Activated CD4-positive, CD25-positive, alpha-beta regulatory T cell treated with anti-CD3 and anti-CD28 coated beads, Interleukin-2, amount 50 U/mL, for 72 hours (primary cell): ENCODE results near the gene GFOD1.

Experiments used
- DNase-seq: peaks from one replicate; pipeline ENCODE4 v3.0.0; 2021

GFOD1 gene

DNA sequence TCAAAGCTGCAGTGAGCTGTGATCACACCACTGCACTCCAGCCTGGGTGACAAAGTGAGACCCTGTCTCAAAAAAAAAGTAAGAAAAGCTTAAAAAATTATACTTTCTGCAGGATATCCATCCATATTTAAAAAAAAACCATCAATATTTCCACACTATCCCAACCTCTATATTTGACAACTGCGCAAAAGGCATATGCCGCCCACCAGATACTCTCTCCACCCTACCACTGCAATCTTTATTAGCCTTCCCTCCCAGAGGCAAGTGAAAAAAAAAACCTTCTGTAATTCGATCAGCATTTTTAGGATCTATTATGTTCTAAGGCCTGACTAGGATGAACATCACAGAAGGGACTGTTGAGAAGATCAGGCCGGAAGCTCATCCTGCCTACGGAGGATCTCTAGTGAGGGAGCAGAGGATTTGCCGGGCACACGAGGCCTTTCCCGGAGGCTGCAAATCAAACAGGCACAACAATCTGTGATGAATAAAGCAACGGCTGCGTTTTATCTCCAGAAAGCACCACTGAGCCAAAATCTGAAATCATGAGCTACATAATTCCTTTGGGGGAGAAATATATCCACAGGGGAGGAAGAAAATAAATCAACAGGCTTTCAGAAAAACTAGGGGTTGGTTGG is 65.9 kb downstream of the GFOD1 start:
- DNase-seq: no peak

DNA sequence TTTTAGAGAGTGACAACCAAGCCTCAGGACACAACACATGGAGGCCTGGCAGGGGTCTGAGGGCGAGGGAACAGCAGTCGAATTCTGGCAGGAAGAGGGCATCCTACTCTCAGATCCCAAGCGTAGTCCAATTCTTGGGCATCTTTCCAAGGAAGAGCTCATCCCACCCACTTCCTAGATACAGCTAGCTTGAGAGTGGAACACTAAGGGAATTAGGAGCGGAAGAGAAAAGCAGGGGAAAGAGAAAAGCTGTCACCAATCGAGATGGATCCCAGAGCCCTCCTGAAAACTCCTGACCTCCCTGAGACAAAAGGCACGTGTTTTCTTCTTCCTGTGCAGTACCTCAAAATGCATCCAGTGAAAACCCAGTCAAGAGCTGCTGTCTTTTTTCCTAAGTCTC is 67.1 kb downstream of the GFOD1 start:
- DNase-seq: no peak

DNA sequence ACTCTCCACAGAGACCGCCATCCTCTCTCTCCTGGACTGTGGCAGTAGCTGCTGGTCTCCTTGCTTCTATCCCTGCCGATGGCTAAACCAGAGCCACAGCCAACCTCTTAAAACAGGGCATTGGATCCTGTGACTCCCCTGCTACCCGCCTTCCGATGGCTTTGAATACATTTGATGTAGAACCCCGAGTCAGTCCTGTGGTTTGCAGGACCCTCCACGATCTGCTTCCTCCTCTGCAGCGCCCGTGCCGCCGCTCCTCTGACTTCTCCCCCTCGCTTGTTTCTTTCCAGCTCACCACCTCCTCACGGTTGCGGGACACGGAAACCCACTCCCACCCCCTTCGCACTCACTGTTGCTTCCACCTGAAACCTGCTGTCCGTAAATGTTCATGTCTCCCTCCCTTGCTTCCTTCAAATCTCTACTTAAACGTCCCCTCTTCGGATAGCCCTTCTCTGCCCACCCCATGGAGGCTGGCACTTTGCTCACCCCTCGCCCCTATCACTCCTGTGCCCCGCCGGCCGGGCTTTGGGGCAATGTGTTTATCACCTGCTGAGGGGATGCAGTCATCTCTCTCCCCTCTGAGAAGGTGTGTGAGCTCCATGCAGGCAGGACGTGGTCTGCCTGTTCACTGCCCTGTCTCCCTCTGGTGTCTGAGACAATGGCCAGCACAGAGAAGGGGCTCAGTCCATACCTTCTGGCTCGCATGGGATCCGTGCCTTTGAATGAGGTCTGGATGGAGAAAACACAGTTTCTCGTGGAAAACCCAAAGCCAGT is 67.8 kb downstream of the GFOD1 start:
- DNase-seq: no peak

DNA sequence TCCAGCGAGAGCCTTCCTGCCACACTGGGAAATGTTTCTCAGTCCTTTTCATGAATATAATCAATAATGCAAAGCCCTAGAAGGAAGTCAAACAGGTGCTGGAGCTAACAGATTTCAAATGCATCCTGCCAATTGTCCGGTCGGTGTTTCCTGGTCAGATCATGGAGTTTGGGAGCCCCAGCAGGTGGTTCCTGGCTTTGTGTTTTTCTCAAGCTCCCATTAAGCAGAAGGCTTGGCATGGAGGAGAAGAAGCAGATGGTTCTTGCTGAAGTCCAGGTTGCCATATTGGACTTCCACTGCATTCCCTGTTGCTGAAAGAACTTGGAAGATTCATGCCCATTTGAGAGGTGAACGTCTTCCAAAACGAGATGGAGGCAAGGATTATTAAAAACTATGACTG is 68.6 kb downstream of the GFOD1 start:
- no peak for DNase-seq

DNA sequence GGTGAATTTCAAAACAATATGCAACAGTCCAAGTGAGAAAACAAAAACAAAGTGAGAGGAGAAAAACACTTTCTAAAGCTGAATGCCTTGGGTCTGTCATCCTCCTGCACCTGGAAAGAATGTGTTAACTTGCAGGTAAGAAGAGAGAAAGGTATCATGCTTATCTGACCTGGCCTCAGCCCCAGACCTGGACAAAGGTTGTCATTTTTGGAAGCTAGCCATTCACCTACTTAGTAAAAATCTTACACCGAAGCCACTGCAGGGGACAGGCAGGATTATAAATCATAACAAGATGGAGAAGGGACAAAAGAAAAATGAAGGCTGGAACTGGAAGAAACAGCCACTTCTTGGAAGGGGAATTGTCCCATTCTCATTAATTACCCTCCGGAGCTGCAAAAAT is 69.4 kb downstream of the GFOD1 start:
- no peak for DNase-seq

DNA sequence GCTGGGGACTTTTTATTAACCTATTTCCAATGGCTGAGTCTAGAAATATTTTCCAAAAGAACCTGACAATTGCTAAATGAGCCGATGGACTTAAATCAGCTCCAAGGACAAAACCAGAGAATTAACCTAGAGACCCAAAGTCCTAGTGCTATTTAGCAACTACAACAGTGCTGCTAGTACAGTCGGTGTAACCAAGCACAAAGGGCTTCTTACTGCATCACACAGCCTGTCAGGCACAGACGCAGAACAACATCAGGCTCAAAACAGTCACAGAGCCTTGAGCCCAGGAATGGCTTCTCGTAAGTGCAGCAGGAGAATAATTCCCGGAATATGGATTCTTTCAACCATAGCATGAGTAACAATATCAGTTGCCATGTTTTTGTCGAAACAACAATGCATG is 70.0 kb downstream of the GFOD1 start:
- DNase-seq: no peak

DNA sequence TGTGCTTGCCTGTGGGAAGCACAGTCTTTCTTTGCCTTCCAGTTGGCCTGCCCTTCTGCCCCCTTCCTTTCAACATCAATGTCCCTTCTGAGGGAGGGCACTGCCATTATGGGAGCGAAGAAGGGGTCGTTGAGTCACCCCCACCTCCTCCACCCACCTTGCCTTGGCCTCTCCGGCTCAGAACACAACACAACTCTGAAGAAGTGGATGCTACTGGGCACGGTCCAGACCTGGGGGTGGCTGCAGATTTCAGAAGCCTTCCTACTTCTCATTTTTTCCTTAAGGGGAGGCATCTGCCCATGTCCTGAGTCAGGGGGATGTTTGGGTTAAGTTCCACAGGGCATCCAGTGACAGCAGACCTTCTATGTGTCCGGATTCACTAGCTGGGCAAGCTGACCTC is 72.1 kb downstream of the GFOD1 start:
- no peak for DNase-seq

DNA sequence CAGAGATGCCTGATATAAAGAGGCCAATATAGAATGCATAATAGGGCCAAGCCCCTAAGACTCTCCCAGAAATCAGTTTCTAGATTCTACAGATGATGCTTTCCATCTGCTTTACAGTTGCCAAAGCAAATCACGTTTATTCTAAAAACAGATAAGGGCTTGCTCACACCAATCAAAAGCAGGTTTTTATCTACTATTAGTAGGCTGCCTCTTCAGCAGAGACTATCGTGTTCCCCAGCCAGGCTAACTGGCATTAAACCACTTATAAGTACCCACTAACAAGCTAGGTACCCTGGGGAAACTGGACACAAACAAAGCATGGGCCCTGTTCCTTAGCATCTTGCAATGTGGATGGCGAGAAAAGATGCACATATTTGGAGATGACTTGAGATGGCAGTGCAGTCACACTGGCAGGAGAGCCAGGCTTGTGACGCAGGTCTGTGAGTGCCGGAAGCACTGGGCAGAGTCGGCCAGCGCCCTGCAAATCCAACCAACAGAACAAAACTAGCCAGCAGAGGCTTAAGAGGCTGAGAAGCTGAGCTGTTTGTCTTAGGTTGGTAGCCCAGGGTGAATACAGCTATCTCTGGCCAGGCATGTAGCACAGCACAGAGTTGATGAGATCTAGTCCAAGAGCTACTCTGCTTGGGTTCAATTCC is 73.4 kb downstream of the GFOD1 start:
- DNase-seq: no peak

DNA sequence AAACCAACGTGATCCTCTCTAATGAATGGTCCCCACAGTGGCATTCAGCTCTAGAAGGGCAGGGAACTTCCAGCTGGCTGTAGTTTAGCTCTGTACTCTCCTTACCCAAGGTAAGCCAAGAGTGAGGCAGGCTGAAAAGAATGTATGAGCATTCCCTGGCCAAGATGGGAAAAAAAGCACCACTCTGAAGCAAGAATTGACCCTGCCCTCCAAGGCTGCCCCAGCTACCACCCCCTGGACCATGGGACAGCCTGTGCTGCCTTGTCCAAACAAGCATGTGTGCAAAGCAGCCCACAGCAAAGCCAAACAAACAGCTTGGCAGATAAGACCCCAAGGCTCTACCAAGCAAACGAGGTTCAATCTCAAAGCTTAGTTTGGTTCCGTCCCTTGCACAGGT is 73.9 kb downstream of the GFOD1 start:
- no peak for DNase-seq

DNA sequence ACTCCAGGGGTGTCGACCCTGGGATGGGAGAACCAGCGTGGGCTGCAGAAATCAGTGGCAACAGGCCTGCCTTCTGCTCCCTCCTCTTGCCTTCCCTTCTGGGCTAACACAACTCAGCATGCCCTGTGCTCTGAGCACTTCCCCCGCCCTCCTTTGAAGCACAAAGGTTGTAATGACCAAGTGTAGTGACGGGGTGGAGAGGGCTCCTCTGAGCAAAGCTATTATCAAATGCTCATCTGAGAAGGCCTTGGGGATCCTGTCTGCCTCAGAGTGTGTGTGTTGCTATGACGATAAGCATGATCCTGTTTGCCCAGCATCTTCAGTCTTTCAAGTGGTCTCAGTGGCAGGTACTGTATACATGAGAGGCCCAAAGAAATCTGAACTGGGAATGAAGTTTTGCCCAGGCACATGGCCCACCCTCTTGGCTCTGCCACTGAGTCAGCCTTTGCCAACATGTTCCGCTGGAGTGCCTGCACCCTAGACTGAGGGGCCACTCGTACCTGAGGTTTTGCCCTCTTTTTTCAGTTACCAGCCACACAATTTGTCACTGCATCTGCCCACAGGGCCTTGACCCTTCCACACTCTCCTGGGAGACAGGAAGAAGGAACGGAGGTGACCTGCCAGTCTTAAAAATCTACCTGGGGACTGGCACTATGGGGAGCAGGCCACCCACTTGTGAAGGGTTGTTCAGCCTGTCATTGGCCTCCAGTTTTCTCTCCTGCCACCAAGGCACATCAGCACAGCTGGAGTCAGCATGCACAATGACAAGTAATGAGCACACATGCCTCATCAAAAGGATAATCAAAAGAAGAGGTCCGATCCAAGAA is 74.5 kb downstream of the GFOD1 start:
- no peak for DNase-seq

DNA sequence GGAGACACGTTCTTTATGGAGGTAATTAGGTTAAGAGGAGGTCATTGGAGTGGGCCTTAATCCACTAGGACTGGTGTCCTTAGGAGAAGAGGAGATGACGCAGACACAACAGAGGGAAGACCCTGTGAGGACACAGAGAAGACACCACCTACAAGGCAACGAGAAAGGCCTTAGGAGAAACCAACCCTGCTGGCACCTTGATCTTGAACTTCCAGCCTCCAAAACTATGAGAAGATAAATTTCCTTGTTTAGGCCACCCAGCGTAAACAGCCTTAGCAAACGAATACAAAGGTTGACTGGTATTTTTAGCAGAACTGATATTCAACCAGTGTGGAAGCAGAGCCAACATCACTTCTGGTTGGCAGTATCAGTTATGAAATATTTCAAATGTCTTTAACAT is 75.2 kb downstream of the GFOD1 start:
- DNase-seq: no peak

DNA sequence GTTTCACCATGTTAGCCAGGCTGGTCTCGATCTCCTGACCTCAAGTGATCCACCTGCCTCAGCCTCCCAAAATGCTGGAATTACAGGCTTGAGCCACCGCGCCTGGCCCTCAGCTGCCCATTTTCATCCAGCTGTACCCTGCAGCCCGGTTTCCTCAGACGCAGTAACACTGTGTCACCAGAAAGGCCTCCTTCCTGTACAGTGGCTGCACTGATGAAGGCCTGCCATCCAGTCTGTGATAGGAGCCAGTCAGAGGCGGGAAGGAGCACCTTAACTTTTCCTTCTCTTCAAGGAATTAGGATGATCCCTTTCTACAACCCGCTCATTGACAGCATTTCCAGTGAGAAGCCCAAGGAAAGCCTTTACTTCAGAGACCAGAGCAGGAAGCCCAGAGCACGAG is 75.9 kb downstream of the GFOD1 start:
- no peak for DNase-seq

DNA sequence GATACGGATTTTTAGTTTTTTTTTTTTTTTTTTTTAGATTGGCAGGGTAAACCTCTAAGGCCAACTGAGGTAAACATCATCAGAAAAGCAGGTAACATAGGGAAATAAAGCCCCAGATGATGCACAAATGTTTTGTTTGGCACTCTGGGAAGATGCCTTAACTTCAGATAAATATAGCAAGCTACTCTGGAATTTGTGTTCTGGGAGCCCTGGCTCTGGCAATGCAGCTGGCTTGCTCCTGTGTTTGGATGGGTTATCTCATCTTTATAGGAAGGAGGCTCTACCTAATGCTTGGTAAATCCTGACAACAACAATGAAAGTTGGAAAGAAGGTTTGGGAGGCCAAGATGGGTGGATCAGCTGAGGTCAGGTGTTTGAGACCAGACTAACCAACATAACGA is 77.4 kb downstream of the GFOD1 start:
- no peak for DNase-seq

DNA sequence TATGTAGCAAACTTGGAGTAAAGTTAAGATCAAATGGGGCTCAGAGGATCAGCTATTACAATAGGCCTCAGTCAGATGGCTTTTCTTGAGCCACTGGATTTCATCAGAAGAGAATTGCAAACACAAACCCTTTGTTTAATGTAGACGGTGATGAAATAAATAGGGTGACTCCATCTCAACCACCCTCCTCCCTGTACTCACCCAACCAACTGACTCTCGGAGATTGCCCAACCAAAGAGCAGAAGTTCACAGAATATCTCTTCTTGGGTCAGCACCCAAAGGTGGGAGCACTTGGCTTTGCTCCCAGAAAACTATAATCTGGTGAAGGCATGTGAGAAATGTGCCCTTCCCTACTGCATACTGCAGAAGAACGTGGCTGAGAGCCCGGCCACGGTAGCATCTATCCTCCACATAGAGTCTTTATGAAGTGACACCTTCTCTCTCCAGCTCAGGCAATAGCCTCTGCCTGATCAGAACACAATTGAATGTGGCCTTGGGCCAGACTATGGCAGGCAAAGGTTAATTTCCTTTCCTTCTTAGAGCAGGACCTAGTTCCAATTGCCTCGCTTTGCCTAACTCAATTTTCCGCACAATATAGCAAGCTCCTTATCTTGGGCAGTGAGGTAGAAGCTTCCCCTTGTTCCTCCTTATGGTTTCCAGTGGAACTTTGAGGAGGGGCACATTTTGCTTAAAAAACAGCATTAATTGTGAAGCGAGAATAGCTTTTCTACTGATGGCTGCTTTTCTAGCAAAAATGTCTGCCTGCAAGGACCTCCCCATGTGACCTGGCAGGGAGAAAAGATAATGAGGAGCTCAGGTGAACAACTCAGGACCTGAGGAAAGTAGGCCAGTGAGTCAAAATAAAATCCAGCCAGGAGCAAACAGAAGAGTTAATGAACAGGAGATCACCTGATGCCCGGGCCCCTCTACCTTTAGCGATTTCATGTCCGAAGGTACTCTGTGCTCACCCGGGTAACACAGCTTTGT is 79.4 kb downstream of the GFOD1 start:
- no peak for DNase-seq

DNA sequence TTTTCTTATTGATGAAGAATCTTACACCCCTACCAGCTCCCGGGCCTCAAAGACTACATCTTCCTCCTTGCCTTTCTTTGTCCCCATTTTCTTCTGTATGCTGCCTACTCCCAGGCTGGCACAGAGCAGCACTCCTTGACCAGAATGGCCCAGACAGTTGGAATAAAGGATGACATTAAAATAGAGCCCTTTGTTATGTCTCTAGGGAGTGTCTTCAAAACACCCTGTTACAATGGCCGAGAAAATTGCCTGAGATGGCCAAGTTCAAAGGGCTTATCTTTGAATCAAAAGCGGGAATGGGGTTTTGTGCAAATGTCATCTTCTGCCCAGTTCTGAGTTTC is 80.1 kb downstream of the GFOD1 start:
- DNase-seq: no peak

DNA sequence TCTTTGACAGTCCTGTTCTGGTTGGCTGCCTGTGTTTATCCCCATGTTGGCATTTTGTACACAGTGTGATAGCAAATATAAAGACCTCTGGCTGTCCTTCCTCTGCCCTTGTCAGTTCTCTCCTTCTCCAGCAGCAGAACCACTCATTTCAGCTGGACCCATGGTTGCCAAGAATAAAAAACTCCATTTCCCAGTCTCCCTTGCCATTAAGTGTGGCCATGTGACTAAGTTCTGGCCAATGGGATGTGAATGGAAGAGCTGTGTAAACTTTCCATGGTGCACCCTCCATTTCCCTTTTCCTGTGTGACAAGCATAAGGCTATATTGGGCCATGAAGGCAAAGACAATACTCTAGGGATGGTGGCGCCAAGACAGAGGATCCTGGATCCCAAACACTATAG is 80.6 kb downstream of the GFOD1 start:
- DNase-seq: no peak

DNA sequence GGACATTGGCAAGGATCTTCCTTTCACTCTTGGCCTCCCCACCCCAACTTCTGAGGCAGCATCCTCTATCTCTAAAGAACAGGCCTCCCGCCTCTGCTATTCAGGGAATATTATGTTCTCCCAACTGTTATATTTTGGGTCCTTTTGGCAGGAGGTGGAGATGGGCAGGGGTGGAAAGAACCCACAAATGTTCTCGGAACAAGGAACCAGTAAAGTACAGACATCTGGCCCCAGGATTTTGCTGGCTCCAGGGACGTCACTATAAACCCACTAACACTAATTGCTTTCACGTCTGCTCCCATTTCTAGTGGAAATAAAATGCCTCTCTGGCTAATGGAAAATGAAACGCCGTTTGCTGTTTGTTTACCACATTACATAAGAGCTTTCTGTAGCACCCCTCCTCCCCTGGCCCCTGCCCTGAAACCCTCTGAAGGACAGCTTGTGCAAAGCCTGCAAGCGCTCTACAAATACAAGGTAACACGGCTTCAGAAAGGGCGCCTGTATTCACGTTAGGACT is 81.4 kb downstream of the GFOD1 start:
- no peak for DNase-seq

DNA sequence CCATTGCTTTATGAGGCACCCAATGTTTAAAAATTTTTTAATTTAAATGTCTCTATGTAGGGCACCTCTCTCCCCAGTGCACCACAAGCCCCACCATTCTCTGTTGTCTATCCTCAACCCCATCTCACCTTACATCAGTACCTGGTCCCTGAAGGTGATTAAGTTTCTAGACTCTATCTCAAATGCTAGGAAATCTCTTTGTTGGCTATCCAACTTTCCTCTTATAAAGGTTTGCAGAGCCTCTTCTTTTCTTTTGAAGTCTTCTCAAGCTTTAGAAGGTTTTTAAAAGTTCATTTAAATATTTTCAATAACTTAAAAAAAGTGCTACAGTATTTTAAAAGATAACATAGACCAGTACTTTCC is 82.5 kb downstream of the GFOD1 start:
- DNase-seq: no peak

DNA sequence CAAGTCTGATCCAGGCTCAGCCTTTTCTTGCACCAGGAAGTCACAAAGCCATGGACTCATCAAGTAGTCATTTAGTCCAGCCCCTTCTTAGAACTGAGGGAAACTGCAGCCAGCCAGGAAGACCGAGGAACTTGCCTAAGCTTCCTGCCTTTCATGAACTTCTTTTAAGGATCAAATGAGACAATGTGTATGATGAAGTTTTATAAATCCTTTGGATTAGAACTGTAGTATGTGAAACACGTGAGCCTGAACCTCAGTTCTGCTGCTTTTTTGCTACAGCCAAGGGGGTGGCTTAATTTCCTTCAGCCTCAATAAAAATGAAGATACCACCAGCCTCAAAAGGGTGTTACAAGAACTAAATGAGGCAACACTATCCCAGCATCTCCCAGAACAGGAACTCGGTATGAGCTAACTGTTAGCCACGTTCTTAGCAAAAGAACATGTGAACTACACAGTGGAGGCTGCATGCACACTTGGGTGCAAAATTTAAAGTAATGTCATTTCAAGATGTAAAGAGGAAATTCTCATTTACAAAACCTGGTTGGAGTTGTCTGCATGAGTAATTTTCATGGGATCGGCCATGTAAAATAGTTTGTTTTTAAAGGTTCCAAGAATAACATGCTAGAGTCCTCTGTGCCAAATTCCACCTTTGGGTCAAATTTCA is 83.0 kb downstream of the GFOD1 start:
- no peak for DNase-seq

DNA sequence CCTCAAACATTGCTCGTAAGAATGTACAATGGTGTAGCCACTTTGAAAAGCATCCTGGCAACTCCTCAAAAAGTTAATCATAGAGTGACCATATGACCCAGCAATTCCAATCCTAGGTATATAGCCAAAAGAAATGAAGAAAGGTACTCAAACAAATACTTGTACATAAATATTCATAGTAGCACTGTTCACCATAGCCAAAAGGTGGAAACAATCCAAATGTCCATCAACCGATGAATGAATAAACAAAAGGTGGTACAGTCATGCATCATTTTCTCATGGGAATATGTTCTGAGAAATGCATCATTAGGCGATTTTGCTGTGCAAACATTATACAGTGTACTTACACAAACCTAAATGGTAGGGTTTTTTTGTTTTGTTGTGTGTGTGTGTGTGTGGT is 84.7 kb downstream of the GFOD1 start:
- no peak for DNase-seq

DNA sequence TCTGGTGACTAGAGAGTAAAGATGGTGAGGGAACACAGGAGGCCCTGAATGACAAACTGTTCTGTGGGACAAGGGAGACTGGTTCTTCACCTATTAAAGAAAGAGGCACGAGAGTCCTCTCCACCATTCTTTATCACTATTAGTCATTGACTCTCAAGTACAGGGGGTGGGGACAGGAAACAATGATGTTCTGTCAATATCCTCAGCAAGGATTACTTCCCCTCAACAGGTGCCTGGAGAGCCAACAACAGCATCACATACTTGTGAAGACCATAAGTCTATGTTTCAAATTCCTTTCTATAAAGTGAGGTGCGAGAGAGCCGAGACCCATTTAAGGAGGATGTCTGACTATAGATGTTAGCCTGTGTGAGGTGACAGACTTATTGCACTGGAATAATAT is 86.6 kb downstream of the GFOD1 start:
- DNase-seq: no peak
